ENCODE results near the gene LMO3.

DNA sequence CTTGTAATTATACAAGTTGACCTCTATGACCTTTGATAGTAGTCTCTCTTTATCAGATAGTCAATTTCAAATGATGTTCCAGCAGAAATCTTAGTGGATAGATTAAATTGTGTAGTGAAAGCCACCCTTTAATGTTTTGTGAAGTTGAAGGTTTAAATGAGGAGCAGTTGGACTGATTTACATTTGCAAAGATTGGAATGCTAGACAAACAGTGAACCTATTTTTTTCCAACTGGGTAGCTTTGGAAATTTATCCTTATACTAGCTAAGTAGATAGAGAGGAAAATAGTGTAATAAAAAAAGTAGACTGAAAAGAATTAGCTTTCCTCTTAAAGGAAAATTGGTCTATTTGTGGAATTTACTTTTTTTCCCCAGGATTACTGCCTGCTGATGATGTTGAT is 53.7 kb downstream of the LMO3 start:
- TF ChIP-seq, protein P1, sequence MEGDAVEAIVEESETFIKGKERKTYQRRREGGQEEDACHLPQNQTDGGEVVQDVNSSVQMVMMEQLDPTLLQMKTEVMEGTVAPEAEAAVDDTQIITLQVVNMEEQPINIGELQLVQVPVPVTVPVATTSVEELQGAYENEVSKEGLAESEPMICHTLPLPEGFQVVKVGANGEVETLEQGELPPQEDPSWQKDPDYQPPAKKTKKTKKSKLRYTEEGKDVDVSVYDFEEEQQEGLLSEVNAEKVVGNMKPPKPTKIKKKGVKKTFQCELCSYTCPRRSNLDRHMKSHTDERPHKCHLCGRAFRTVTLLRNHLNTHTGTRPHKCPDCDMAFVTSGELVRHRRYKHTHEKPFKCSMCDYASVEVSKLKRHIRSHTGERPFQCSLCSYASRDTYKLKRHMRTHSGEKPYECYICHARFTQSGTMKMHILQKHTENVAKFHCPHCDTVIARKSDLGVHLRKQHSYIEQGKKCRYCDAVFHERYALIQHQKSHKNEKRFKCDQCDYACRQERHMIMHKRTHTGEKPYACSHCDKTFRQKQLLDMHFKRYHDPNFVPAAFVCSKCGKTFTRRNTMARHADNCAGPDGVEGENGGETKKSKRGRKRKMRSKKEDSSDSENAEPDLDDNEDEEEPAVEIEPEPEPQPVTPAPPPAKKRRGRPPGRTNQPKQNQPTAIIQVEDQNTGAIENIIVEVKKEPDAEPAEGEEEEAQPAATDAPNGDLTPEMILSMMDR (conservative IDR thresholded peaks at IDR 0.05; ENCODE audit: low read depth in 2 of 2): no peak
- no peak for TF ChIP-seq POLR2AphosphoS5 (IDR thresholded peaks at IDR 0.05; ENCODE audit: low read depth)
- no peak for TF ChIP-seq STAT1 (IDR thresholded peaks at IDR 0.05; ENCODE audit: unreplicated experiment)
- TF ChIP-seq JUNB (IDR thresholded peaks at IDR 0.05; ENCODE audit: unreplicated experiment): no peak
- TF ChIP-seq EZH2phosphoT487 (IDR thresholded peaks at IDR 0.05; ENCODE audit: unreplicated experiment): no peak
- TF ChIP-seq, protein P2, sequence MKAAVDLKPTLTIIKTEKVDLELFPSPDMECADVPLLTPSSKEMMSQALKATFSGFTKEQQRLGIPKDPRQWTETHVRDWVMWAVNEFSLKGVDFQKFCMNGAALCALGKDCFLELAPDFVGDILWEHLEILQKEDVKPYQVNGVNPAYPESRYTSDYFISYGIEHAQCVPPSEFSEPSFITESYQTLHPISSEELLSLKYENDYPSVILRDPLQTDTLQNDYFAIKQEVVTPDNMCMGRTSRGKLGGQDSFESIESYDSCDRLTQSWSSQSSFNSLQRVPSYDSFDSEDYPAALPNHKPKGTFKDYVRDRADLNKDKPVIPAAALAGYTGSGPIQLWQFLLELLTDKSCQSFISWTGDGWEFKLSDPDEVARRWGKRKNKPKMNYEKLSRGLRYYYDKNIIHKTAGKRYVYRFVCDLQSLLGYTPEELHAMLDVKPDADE (IDR thresholded peaks at IDR 0.05): no peak
- TF ChIP-seq, protein P3, sequence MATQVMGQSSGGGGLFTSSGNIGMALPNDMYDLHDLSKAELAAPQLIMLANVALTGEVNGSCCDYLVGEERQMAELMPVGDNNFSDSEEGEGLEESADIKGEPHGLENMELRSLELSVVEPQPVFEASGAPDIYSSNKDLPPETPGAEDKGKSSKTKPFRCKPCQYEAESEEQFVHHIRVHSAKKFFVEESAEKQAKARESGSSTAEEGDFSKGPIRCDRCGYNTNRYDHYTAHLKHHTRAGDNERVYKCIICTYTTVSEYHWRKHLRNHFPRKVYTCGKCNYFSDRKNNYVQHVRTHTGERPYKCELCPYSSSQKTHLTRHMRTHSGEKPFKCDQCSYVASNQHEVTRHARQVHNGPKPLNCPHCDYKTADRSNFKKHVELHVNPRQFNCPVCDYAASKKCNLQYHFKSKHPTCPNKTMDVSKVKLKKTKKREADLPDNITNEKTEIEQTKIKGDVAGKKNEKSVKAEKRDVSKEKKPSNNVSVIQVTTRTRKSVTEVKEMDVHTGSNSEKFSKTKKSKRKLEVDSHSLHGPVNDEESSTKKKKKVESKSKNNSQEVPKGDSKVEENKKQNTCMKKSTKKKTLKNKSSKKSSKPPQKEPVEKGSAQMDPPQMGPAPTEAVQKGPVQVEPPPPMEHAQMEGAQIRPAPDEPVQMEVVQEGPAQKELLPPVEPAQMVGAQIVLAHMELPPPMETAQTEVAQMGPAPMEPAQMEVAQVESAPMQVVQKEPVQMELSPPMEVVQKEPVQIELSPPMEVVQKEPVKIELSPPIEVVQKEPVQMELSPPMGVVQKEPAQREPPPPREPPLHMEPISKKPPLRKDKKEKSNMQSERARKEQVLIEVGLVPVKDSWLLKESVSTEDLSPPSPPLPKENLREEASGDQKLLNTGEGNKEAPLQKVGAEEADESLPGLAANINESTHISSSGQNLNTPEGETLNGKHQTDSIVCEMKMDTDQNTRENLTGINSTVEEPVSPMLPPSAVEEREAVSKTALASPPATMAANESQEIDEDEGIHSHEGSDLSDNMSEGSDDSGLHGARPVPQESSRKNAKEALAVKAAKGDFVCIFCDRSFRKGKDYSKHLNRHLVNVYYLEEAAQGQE (IDR thresholded peaks at IDR 0.05; ENCODE audit: unreplicated experiment): no peak
- TF ChIP-seq EZH2 (IDR thresholded peaks at IDR 0.05; ENCODE audit: low read depth, unreplicated experiment): no peak
- TF ChIP-seq ZNF114 (CRISPR knock-in tag; IDR thresholded peaks at IDR 0.05): no peak
- TF ChIP-seq, protein P4, sequence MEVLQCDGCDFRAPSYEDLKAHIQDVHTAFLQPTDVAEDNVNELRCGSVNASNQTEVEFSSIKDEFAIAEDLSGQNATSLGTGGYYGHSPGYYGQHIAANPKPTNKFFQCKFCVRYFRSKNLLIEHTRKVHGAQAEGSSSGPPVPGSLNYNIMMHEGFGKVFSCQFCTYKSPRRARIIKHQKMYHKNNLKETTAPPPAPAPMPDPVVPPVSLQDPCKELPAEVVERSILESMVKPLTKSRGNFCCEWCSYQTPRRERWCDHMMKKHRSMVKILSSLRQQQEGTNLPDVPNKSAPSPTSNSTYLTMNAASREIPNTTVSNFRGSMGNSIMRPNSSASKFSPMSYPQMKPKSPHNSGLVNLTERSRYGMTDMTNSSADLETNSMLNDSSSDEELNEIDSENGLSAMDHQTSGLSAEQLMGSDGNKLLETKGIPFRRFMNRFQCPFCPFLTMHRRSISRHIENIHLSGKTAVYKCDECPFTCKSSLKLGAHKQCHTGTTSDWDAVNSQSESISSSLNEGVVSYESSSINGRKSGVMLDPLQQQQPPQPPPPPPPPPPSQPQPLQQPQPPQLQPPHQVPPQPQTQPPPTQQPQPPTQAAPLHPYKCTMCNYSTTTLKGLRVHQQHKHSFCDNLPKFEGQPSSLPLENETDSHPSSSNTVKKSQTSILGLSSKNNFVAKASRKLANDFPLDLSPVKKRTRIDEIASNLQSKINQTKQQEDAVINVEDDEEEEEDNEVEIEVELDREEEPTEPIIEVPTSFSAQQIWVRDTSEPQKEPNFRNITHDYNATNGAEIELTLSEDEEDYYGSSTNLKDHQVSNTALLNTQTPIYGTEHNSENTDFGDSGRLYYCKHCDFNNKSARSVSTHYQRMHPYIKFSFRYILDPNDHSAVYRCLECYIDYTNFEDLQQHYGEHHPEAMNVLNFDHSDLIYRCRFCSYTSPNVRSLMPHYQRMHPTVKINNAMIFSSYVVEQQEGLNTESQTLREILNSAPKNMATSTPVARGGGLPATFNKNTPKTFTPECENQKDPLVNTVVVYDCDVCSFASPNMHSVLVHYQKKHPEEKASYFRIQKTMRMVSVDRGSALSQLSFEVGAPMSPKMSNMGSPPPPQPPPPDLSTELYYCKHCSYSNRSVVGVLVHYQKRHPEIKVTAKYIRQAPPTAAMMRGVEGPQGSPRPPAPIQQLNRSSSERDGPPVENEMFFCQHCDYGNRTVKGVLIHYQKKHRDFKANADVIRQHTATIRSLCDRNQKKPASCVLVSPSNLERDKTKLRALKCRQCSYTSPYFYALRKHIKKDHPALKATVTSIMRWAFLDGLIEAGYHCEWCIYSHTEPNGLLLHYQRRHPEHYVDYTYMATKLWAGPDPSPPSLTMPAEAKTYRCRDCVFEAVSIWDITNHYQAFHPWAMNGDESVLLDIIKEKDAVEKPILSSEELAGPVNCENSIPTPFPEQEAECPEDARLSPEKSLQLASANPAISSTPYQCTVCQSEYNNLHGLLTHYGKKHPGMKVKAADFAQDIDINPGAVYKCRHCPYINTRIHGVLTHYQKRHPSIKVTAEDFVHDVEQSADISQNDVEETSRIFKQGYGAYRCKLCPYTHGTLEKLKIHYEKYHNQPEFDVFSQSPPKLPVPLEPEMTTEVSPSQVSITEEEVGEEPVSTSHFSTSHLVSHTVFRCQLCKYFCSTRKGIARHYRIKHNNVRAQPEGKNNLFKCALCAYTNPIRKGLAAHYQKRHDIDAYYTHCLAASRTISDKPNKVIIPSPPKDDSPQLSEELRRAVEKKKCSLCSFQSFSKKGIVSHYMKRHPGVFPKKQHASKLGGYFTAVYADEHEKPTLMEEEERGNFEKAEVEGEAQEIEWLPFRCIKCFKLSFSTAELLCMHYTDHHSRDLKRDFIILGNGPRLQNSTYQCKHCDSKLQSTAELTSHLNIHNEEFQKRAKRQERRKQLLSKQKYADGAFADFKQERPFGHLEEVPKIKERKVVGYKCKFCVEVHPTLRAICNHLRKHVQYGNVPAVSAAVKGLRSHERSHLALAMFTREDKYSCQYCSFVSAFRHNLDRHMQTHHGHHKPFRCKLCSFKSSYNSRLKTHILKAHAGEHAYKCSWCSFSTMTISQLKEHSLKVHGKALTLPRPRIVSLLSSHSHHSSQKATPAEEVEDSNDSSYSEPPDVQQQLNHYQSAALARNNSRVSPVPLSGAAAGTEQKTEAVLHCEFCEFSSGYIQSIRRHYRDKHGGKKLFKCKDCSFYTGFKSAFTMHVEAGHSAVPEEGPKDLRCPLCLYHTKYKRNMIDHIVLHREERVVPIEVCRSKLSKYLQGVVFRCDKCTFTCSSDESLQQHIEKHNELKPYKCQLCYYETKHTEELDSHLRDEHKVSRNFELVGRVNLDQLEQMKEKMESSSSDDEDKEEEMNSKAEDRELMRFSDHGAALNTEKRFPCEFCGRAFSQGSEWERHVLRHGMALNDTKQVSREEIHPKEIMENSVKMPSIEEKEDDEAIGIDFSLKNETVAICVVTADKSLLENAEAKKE (CRISPR knock-in tag; IDR thresholded peaks at IDR 0.05): no peak
- no peak for TF ChIP-seq NANOG (IDR thresholded peaks at IDR 0.05; ENCODE audit: borderline replicate concordance)
- TF ChIP-seq CREB1 (CRISPR knock-in tag; IDR thresholded peaks at IDR 0.05; ENCODE audit: low read depth): no peak
